ENCODE data around the gene OR52N4. TPM values are rescaled to one million over a fixed set of nuclear protein-coding genes. Genes with fewer than 3 reads are reported as not detected.

Gene OR52N4
- total RNA-seq, 1 donor from 2014 or later: not detected

DNA sequence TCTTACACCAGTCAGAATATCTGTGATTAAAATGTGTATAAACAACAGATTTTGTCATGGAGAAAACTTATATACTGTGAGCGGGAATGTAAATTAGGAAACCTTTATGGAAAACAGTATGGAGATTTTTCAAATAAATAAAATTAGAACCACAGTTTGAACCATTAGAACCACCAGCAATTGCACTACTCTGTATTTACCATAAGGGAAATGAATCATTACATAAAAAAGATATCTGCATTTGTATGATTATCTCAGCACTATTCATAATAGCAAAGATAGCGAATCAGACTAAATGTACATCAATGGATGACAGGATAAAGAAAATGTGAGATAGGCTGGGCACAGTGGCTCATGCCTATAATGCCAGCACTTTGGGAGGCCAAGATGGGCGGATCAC lies 7.4 kb upstream of the OR52N4 start:
- Mint-ChIP-seq H3K27ac (no peak overlapping the region), H3K4me1 (ENCODE audit: low read depth) (no peaks in the 10 kb centered on the region), H3K9me3 (peaks cover 5% of the 10 kb centered on the region), H3K4me3 (ENCODE audit: low read depth) (no peak overlapping the region), H3K27me3 (ENCODE audit: low read depth) (peaks cover 11% of the 10 kb centered on the region), H3K36me3 (ENCODE audit: low read depth) (no peaks in the 10 kb centered on the region)
- no peak for DNase-seq (ENCODE audit: low spot score)
- intact Hi-C loops (cut with micrococcal nuclease): no loop called here

DNA sequence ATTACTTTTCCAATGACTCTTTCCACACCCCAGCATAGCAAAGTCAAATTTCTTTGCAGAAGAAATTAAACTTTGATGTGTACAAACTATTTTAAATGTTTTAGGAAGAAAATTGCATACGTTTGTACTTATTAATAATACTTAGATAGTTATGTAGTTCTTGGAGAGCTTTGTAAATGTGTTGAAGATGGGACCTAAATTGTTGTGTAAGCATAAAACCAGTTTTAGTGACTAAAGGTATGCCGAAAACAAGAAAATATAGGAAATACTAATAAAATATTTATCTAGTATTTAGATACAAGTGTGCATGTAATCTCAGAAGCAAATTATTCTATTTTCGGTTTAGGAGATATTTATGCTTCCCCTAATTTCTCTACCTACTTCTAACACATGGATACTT lies 4.2 kb upstream of the OR52N4 start:
- no peak for DNase-seq (ENCODE audit: low spot score)
- intact Hi-C loops (cut with micrococcal nuclease): no loop called here
- Mint-ChIP-seq H3K9me3 (no peaks in the 10 kb centered on the region), H3K27me3 (ENCODE audit: low read depth) (peaks cover 7% of the 10 kb centered on the region), H3K27ac (no peak overlapping the region), H3K36me3 (ENCODE audit: low read depth) (no peaks in the 10 kb centered on the region), H3K4me3 (ENCODE audit: low read depth) (no peak overlapping the region), H3K4me1 (ENCODE audit: low read depth) (no peaks in the 10 kb centered on the region)

DNA sequence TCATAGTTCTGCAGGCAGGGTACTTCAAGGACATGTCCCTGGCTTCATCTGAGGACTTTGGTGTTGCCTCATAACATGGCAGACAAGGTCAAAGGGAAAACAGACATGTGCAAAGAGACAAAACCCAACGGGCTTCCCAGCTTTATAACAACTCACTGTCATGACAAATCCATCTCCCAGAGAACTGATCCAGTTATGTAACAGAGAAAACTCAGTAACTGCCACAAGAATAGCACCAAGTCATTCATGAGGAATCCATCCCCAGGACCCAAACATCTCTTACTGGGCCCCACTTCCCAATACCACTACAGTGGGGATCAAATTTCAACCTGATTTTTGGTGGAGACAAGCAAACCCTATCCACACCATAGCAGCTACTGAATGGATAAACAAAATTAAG lies 13.0 kb downstream of the OR52N4 start:
- Mint-ChIP-seq H3K4me3 (ENCODE audit: low read depth) (no peak overlapping the region), H3K9me3 (no peaks in the 10 kb centered on the region), H3K27ac (no peak overlapping the region), H3K4me1 (ENCODE audit: low read depth) (no peaks in the 10 kb centered on the region), H3K36me3 (ENCODE audit: low read depth) (no peaks in the 10 kb centered on the region), H3K27me3 (ENCODE audit: low read depth) (no peaks in the 10 kb centered on the region)
- no peak for DNase-seq (ENCODE audit: low spot score)
- intact Hi-C loops (cut with micrococcal nuclease): no loop called here

DNA sequence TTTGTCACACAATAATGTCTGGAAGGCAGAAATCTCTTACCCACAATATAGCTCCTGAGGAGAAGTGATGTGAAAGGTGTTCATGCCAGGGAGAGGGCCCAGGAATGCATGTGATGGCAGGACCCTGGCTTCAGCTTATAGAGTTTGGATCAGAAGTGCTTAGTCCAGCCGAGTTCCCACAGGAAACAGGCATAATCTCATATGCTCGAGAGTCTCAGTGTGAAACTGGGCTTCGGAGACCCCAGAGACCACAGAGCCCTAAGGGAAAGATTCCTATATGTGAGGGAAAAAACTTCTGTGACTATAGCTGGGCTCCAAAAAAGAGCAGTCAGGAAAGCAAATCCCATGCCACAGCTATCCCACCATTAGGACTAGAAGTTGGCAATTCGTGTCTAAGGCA lies 29.2 kb downstream of the OR52N4 start, which contains the start of gene OR52N5:
Gene OR52N5, minus strand, starts transcription at position 101 of the 400 bp plus-strand sequence. CDS start 4,721 bp downstream, outside the sequence.
- DNase-seq (ENCODE audit: low spot score): no peak
- Mint-ChIP-seq H3K9me3 (no peaks in the 10 kb centered on the region), H3K4me3 (ENCODE audit: low read depth) (no peak within 1 kb of the TSS), H3K27me3 (ENCODE audit: low read depth) (peaks cover under 1% of the 10 kb centered on the region), H3K4me1 (ENCODE audit: low read depth) (no peaks in the 10 kb centered on the region), H3K27ac (no peak within 1 kb of the TSS), H3K36me3 (ENCODE audit: low read depth) (no peaks in the 10 kb centered on the region)
- intact Hi-C loops (cut with micrococcal nuclease): no loop called here

DNA sequence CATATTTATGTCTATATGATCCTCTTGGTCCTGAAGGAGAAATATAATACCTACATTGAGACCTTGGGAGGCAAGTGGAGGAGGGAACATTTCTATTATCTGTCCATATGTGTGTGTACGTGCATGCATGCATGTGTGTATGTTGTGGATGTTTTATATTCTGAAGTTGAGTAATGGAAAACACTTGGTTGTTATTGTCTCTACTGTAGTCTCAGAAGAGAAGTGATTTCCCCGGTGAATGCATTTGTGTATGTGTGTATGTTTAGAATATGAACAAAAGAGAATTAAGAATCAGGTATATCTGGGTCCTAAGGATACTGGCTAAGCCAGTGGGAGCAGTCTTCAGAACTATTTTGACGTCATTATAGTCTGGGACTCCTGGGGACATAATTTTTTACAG lies 37.1 kb downstream of the OR52N4 start, which contains the start of gene OR52N1:
Gene OR52N1, minus strand, starts transcription at position 101 of the 400 bp plus-strand sequence. CDS start 2,449 bp downstream, outside the sequence.
- H3K9me3 Mint-ChIP-seq: no peaks in the 10 kb centered on the region
- intact Hi-C loops (cut with micrococcal nuclease): no loop called here
- no peak within 1 kb of the TSS for H3K4me3 Mint-ChIP-seq (ENCODE audit: low read depth)
- no peaks in the 10 kb centered on the region for H3K4me1 Mint-ChIP-seq (ENCODE audit: low read depth)
- H3K27me3 Mint-ChIP-seq (ENCODE audit: low read depth): peaks cover 2% of the 10 kb centered on the region
- no peak within 1 kb of the TSS for H3K27ac Mint-ChIP-seq
- no peaks in the 10 kb centered on the region for H3K36me3 Mint-ChIP-seq (ENCODE audit: low read depth)
- DNase-seq (ENCODE audit: low spot score): no peak

DNA sequence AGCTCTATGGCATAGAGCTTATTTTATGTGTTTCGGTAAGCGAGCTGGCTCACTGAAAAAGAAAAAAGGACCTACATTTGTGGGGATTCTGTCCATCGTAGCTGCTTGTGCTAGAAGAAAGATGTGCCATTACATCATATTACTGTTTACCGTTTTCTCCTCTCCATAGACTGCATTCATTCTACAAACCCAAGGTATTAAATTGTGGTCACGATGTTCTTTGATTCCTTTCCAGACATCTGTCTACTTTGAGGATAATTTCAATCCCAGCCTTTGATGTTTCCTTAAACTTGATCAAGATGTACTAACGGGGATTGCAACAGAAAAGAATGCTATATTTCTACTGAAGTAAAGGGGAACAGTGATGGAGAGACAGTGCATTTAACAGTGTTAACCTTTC lies 42.5 kb downstream of the OR52N4 start:
- Mint-ChIP-seq H3K4me1 (ENCODE audit: low read depth) (no peaks in the 10 kb centered on the region), H3K36me3 (ENCODE audit: low read depth) (no peaks in the 10 kb centered on the region), H3K27ac (no peak overlapping the region), H3K4me3 (ENCODE audit: low read depth) (no peak overlapping the region), H3K27me3 (ENCODE audit: low read depth) (peaks cover 2% of the 10 kb centered on the region), H3K9me3 (no peaks in the 10 kb centered on the region)
- intact Hi-C loops (cut with micrococcal nuclease): no loop called here
- DNase-seq (ENCODE audit: low spot score): no peak

DNA sequence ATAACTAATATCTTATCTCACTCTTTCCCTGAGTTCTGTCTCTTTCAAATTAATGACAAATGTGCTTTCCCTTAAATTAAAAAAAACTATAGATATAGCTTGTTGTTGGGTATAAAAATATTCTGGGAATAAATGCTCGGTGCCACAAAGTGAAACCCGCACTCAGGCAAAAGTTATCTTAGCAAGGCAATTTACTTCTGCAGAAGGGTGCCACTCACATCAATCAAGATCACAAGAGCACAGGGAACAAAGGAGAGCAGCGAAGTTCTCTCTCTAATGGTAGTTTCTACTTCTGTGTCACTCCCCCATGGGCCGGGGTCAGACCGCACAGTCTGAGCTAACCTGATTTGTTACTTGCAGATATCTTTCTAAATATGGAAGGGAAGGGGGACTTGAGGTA lies 49.9 kb downstream of the OR52N4 start:
- no peaks in the 10 kb centered on the region for H3K36me3 Mint-ChIP-seq (ENCODE audit: low read depth)
- H3K9me3 Mint-ChIP-seq: peaks cover 7% of the 10 kb centered on the region
- H3K4me1 Mint-ChIP-seq (ENCODE audit: low read depth): peaks cover 8% of the 10 kb centered on the region
- H3K4me3 Mint-ChIP-seq (ENCODE audit: low read depth): no peak overlapping the region
- no peak for DNase-seq (ENCODE audit: low spot score)
- H3K27ac Mint-ChIP-seq: no peak overlapping the region
- H3K27me3 Mint-ChIP-seq (ENCODE audit: low read depth): peaks cover 11% of the 10 kb centered on the region
- intact Hi-C loops (cut with micrococcal nuclease): no loop called here

Other genes with a start within 250 kb of the OR52N4 start
- not detected in 2 replicates for gene UBQLN3, start 244.3 kb upstream of the OR52N4 start, total RNA-seq
- gene UBQLNL, start 237.5 kb upstream of the OR52N4 start, total RNA-seq: 0.09 TPM in 1 of 2 replicates, not detected in the other
- gene OR52H1, start 205.7 kb upstream of the OR52N4 start, total RNA-seq: 0.30 TPM in 1 of 2 replicates, not detected in the other
- gene OR52B6, start 173.4 kb upstream of the OR52N4 start, total RNA-seq: not detected in 2 replicates
- 0.87 and 1.8 TPM in 2 replicates for gene TRIM6, start 157.6 kb upstream of the OR52N4 start, total RNA-seq
- gene TRIM34, start 129.2 kb upstream of the OR52N4 start, total RNA-seq: 6.7 and 7.8 TPM in 2 replicates
- 12.4 and 14.1 TPM in 2 replicates for gene TRIM5, start 69.2 kb upstream of the OR52N4 start, total RNA-seq
- 83.9 and 96.0 TPM in 2 replicates for gene TRIM22, start 64.5 kb upstream of the OR52N4 start, total RNA-seq
- gene OR56B1, start 17.8 kb upstream of the OR52N4 start, total RNA-seq: not detected in 2 replicates
- gene OR52N5, start 29.1 kb downstream of the OR52N4 start, total RNA-seq: not detected in 2 replicates
- not detected in 2 replicates for gene OR52N1, start 37.0 kb downstream of the OR52N4 start, total RNA-seq
- not detected in 2 replicates for gene OR52N2, start 54.7 kb downstream of the OR52N4 start, total RNA-seq
- gene OR52E6, start 87.7 kb downstream of the OR52N4 start, total RNA-seq: not detected in 2 replicates
- not detected in 2 replicates for gene OR52E8, start 103.4 kb downstream of the OR52N4 start, total RNA-seq
- gene OR52E4, start 126.4 kb downstream of the OR52N4 start, total RNA-seq: not detected in 2 replicates
- not detected in 2 replicates for gene OR52E5, start 139.0 kb downstream of the OR52N4 start, total RNA-seq
- gene OR56A3, start 188.0 kb downstream of the OR52N4 start, total RNA-seq: not detected in 2 replicates
- not detected in 2 replicates for gene OR56A5, start 214.3 kb downstream of the OR52N4 start, total RNA-seq
- gene OR52L1, start 232.7 kb downstream of the OR52N4 start, total RNA-seq: not detected in 2 replicates